ENCODE measurements around the gene PARN.
"Not testable (repeated sequence)": the region's sequence is repeated elsewhere in the genome, so short reads cannot be mapped to it uniquely, and the experiment has no call there.

Gene PARN

GRCh38 chr16:14472357-14472756 is 157.7 kb downstream of the PARN start:
- no peak for DNase-seq (ENCODE audit: low spot score)

DNA sequence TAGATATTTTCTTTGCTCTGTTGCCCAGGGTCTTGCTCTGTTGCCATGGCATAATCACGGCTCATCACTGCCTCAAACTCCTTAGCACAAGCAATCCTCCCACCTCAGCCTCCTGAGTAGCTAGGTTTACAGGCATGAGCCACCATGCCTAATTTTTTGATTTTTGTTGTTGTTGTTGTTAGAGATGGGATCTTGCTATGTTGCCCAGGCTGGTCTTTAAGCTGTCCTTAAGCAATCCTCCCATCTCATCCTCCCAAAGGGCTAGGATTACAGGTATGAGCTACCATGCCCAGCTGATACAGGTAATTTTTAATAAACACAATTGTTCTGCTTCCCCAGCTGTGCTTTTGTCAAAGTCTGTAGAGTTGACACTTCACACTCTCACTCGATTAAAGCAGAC is 159.3 kb downstream of the PARN start:
- DNase-seq (ENCODE audit: low spot score), result no peak

GRCh38 chr16:14465799-14466198 is 164.3 kb downstream of the PARN start:
- DNase-seq (ENCODE audit: low spot score), result no peak

DNA sequence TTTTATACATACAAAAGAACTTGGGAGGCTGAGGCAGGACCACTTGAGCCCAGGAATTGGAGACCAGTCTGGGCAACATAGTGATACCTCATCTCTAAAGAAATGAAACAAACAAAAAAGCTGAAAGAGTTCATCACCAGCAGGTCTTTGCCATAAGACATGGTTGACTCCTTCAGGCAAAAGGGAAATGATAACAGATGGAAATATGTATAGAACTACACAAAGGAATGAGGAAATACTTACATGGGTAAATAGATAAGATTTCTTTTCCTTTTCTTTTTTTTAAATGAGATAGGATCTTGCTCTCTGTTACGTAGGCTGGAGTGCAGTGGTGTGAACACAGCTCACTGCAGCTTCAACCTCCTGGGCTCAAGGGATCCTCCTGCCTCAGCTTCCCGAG is 165.3 kb downstream of the PARN start:
- no peak for DNase-seq (ENCODE audit: low spot score)

DNA sequence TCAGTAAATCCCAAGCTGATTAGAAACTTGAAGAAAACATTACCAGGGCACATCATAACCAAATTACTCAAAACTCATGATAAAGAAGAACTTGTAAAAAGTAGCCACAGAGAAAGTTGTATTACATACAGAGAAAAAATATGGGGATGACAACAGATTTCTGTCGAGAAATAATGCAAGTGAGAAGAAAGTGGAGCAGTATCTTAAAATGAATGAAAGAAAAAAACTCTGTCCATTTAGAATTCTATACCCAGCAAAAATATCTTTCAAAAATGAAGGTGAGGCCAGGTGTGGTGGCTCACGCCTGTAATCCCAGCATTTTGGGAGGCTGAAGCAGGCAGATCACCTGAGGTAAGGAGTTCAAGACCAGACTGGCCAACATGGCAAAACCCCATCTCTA is 165.9 kb downstream of the PARN start:
- DNase-seq (ENCODE audit: low spot score), result no peak

DNA sequence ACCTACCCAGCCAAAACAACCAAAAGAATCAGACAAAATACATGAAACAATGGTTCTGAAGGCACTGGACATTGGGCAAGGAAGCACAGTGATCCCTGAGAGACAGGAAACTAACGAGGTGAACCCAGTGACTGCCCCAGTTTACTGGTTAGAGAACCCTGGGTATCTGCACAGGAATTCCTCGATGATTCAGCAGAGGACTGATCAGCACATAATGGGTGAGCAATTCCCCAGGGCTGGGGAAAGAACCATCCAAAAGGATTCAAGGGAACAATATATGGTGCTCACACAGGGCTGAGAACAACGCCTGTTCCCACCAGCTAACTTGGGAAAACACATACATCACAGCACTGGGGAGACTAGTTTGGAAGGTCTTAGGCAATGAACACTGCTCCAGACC is 167.2 kb downstream of the PARN start:
- DNase-seq (ENCODE audit: low spot score), result no peak

DNA sequence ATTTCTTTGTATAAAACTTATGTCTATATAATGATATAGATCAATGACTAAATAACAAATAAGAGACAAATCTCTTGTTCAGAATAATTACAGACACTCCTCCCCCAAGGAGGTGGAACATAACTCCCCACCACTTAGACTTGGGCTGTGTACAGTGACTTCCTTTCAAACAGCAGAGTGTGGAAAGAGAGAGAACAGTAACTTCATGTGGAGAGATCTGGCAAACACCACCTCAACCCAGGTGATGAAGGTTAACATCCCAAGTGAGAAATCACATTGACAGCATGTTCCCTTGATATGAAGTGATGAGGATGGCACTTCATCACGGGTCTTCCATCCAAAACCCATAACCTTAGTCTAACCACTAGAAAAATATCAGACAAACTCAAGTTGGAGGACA is 169.3 kb downstream of the PARN start:
- no peak for DNase-seq (ENCODE audit: low spot score)

DNA sequence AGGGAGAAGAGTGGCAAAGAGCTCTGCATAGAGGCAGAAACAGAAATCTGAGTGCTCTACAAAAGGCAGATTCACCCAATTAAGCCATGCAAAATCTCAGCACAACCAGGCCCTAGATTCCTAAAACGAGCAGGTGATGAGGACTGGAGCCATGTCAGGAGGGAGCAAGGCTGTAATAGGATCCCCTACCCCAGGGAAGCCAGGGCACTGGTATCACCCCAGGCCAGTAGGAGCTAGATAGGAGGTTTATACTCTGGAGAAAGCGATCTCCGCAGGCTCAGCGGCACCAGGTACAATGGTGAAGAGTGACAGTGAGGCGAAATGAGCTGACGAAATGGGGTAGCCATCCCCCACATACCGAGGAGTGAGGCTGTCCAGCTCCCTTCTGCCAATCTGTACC is 171.5 kb downstream of the PARN start:
- DNase-seq (ENCODE audit: low spot score), result no peak

GRCh38 chr16:14456793-14457481 is 173.1 kb downstream of the PARN start:
- no peak for DNase-seq (ENCODE audit: low spot score)

DNA sequence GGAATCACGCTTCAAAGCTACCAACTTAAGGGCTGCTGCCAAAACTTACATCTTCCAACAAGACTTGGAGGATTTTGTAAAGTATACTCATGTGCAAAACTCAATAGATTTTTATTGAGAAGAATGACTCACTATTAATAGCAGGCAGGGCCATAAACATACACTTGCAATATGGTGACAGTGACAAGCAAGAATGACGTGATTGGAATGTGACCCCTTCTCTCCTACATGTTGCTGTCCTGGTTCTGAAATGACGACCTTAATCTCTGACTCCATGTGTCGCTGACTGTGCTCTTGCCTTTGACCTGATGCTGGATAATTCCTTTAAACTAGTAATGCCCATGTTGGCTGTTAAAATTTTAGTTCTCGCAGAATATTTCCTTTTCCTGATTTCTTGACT is 174.5 kb downstream of the PARN start:
- no peak for DNase-seq (ENCODE audit: low spot score)

DNA sequence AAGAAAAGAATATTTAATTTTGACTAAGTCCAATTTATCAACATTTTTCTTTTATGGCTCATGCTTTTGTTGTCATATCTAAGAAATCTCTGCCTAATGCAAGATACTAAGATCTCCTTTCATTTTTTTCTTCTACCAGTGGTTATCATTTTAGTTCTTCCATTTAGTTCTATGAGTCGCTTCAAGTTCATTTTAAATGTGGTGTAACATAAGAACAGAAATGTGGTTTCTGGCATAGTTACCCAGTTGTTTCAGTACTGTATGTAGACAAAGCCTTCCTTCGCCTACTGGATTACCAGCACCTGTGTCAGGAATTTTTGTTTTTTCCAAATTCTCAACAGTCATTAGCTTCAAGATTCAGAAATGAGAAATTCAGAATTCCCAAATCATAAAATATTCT is 175.7 kb downstream of the PARN start:
- no peak for DNase-seq (ENCODE audit: low spot score)

GRCh38 chr16:14452066-14452465 is 178.0 kb downstream of the PARN start:
- DNase-seq (ENCODE audit: low spot score), result no peak

- DNase-seq (ENCODE audit: low spot score), result no peak
Measured at GRCh38 chr16:14450846-14451245, 179.2 kb downstream of the PARN start.

- DNase-seq (ENCODE audit: low spot score), result no peak
Measured at GRCh38 chr16:14449790-14450480, 180.1 kb downstream of the PARN start.

DNA sequence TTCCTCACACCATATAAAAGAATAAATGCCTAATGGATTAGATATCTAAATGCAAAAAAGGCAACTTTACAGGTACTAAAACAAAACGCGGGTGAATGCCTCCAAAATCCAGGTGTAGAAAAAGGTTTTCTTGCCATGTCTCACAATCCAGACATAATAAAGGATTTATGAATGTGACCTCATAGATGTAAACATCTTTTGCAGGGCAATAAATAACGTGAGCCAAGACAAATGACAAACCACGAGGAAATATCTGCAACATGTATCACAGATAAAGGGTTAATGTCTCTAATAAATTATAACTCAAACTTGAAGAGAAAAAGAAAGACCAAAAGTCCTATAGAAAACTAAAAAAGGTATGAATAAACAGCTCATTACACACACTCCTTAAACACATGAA is 180.7 kb downstream of the PARN start:
- no peak for DNase-seq (ENCODE audit: low spot score)

- no peak for DNase-seq (ENCODE audit: low spot score)
Measured at GRCh38 chr16:14448879-14449278, 181.2 kb downstream of the PARN start.

DNA sequence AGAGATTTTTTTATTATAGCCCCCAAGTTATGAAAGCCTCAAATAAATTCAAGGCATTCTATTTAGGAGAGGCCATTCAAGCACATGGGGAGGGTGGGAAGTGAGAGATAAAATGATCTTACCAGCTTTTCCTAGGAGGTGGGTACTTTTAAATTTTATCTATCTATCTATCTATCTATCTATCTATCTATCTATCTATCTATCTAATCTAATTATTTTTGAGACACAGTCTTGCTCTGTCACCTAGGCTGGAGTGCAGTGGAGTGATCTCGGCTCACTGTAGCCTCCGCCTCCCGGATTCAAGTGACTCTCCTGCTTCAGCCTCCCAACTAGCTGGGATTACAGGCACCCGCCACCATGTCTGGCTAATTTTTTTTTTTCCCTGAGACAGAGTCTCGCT is 182.3 kb downstream of the PARN start:
- no peak for DNase-seq (ENCODE audit: low spot score)

DNA sequence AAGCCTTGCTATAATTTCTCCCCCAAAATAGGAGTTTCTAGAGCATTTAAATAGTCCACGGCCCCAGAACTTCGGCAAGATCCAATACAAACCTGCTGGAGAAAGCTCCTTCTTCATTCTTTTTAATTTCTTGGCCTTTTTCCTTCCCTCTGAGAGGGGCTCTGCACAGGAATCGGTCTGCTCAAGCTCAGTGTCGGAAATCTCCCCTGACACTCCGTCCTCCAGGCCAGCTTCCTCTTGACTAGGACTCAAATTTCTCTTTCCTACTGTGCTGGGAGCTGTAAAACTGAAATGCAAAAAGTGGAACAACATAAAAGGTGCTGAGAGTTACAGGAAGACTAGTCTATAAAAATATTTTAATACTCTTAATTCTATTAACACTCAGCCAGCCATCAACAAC is 183.3 kb downstream of the PARN start:
- DNase-seq (ENCODE audit: low spot score), result no peak

DNA sequence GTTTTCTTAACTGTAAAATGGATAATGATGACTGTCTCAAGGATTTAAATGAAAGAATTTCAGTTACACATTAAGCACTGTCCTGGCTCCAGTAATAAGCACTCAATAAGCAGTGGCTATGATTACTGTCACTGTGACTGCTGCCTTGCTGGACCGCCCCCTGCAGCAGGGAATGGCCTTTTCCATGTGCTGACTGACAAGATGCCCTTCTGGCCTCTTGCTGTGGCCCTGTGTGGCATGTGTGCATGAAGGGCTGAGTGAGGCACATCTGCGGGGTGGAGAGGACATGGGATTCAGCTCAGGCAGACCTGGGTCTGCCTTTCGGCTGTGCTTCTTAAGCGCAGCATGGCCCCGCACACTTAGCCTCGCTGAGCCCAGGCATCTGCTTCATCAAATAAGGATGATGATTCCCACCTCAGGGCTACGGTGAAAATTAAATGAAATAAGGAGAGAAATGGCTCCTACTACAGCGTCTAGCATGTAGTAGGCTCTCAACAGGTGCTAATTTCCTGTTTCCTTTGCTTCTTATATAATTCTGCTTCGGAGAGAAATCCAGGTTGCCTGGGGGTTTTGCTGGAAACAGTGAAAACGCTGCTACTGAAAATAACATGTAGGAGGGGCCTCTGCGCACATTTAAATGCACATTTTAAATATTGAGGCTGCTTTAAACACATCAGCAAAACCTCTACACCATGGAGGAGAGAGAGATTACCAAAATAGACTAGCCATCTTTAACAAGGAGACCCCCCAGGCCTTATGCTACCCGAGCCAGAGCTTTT is 183.9 kb downstream of the PARN start:
- DNase-seq (ENCODE audit: low spot score), result no peak

DNA sequence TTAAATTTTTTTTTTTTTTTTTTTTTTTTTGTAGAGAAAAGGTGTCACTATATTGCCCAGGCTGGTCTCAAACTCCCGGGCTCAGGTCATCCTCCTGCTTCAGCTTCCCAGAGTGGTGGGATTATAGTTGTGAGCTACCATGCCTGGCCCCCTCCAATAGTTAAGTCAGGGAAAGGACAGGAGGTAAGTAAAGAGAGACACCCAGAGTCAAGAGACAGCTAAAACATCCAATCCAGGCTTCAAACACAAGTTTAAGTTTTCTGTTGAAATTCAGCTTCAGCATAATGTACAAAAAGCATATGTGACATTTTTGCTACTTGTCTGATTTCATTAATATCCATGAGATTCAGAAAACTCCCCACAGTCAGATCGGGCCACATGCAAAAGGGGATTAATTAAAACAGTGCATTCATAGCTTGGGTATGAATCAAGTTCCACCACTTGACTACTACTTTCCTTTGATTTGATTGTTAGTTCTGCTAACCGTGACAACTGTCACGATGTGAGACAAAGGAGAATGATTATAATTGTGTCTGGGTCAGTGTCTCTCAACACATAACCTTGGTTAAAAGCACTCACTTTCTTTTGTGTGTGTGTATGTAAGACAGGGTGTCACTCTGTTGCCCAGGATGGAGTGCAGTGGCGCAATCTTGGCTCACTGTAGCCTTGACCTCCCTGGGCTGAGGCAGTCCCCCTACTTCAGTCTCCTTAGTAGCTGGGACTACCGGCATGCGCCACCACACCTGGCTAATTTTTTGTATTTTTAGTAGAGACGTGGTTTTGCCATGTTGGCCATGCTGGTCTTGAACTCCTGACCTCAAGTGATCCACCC is 184.9 kb downstream of the PARN start:
- no peak for DNase-seq (ENCODE audit: low spot score)

DNA sequence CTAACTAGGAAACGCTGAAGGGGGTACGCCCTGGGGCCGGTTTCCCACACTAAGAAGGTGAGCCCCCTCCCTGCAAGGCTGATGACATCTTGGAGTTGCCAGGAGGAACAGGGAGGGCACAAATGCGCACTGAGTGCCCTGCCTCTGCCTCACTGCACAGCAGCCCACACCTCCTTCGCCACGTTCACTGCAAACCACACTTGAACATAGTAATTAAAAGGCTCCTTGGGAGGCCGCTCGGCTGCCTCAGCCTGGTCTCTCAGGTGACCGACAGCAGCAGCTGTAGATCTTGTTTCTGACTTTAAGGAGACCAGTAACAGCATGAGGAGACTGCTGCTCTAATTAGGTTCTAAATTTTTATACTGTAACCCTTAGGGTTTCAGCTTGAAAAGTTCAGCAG is 188.5 kb downstream of the PARN start:
- not testable (repeated sequence) for DNase-seq (ENCODE audit: low spot score)

DNA sequence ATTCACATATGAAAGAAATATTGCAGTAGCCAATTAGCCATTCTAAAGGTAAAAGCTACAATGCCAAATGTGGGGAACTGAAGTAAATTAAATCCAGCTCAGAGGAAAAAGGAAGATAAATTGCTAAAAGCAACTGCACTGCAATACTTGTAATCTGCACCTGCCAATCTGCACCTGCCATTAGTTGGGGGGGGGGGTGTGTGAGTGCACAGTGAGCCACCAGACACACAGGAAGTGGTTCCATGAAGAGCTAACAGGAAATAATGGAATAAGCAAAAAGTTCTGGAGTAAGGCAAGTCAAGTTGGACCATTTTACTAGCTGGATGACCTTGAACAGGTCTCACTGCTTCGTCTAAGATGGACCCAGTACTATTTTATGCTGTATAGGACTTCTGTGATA is 191.8 kb downstream of the PARN start:
- DNase-seq (ENCODE audit: low spot score), result no peak
